Trophoblast cell (in vitro differentiated cells and primary cell): ENCODE results near the gene KRTAP1-1.

Source experiments
- DNase-seq, 2 donors: peaks; one replicate each; pipeline ENCODE4 v3.0.0-alpha.2; 2016
- H2AFZ ChIP-seq: 2 replicates; pipeline ENCODE4 v1.6.1; 2013; ENCODE audit warnings: low read length, moderate library complexity, mild to moderate bottlenecking; ENCODE audit not compliant: insufficient read depth, poor library complexity
- H2AK5ac ChIP-seq: 2 replicates; pipeline ENCODE4 v1.6.1; 2013; ENCODE audit warnings: mild to moderate bottlenecking, low read length
- H2BK120ac ChIP-seq: 2 replicates; pipeline ENCODE4 v1.6.1; 2013; ENCODE audit warnings: low read length, mild to moderate bottlenecking, moderate library complexity; ENCODE audit not compliant: insufficient read depth, poor library complexity
- H2BK12ac ChIP-seq: 2 replicates; pipeline ENCODE4 v1.6.1; 2013; ENCODE audit warnings: mild to moderate bottlenecking, low read length, moderate library complexity
- H2BK5ac ChIP-seq: 2 replicates; pipeline ENCODE4 v1.6.1; 2013; ENCODE audit warnings: low read length, low read depth, moderate library complexity, mild to moderate bottlenecking; ENCODE audit not compliant: poor library complexity
- H3K14ac ChIP-seq: 2 replicates; pipeline ENCODE4 v1.6.1; 2013; ENCODE audit warnings: mild to moderate bottlenecking, low read length
- H3K18ac ChIP-seq: 2 replicates; pipeline ENCODE4 v1.6.1; 2013; ENCODE audit warnings: mild to moderate bottlenecking, low read length
- H3K23ac ChIP-seq: 2 replicates; pipeline ENCODE4 v1.6.1; 2013; ENCODE audit warnings: low read length
- H3K27ac ChIP-seq: 2 replicates; pipeline ENCODE4 v1.5.1; 2013; ENCODE audit warnings: low read depth, mild to moderate bottlenecking, inconsistent platforms, low read length, moderate library complexity
- H3K27me3 ChIP-seq: 2 replicates; pipeline ENCODE4 v1.6.1; 2013; ENCODE audit warnings: inconsistent platforms, mild to moderate bottlenecking, low read length, moderate library complexity; ENCODE audit not compliant: insufficient read depth
- H3K36me3 ChIP-seq, 2 experiments: 1 replicate in 1 of 2; 2 replicates in 1 of 2; pipeline ENCODE4 v1.6.1; 2013; ENCODE audit warnings: low read length in 2 of 2, mild to moderate bottlenecking in 2 of 2, moderate library complexity in 1 of 2; ENCODE audit not compliant: insufficient read depth in 2 of 2, control insufficient read depth in 1 of 2
- H3K4ac ChIP-seq: 2 replicates; pipeline ENCODE4 v1.6.1; 2013; ENCODE audit warnings: low read depth, mild to moderate bottlenecking, low read length, moderate library complexity
- H3K4me1 ChIP-seq, 2 experiments: 1 replicate in 1 of 2; 2 replicates in 1 of 2; pipeline ENCODE4 v1.6.1; 2013; ENCODE audit warnings: low read length in 2 of 2, mild to moderate bottlenecking in 2 of 2, moderate library complexity in 1 of 2; ENCODE audit not compliant: insufficient read depth in 2 of 2, control insufficient read depth in 1 of 2
- H3K4me2 ChIP-seq: 2 replicates; pipeline ENCODE4 v1.6.1; 2013; ENCODE audit warnings: inconsistent platforms, mild to moderate bottlenecking, low read length, moderate library complexity
- H3K4me3 ChIP-seq: 2 replicates; pipeline ENCODE4 v1.5.1; 2013; ENCODE audit warnings: mild to moderate bottlenecking, low read depth, low read length, inconsistent platforms
- H3K79me1 ChIP-seq: one replicate; pipeline ENCODE4 v1.6.1; 2013; ENCODE audit warnings: low read length
- H3K79me2 ChIP-seq: 2 replicates; pipeline ENCODE4 v1.6.1; 2013; ENCODE audit warnings: low read length, mild to moderate bottlenecking; ENCODE audit not compliant: control insufficient read depth, insufficient read depth, poor library complexity
- H3K9ac ChIP-seq: 2 replicates; pipeline ENCODE4 v1.6.1; 2013; ENCODE audit warnings: mild to moderate bottlenecking, low read length
- H3K9me3 ChIP-seq: 2 replicates; pipeline ENCODE4 v1.6.1; 2013; ENCODE audit warnings: low read depth, mild to moderate bottlenecking, control low read depth, inconsistent platforms, low read length; ENCODE audit not compliant: insufficient read depth
- H4K12ac ChIP-seq: 2 replicates; pipeline ENCODE4 v1.6.1; 2013; ENCODE audit warnings: low read depth, mild to moderate bottlenecking, low read length, moderate library complexity
- H4K8ac ChIP-seq: 2 replicates; pipeline ENCODE4 v1.6.1; 2013; ENCODE audit warnings: low read depth, mild to moderate bottlenecking, low read length, moderate library complexity
- H4K91ac ChIP-seq: one replicate; pipeline ENCODE4 v1.6.1; 2013; ENCODE audit warnings: low read depth, mild to moderate bottlenecking, low read length, moderate library complexity
- WGBS: extraction: QIAGEN DNeasy Blood & Tissue Kit; methylation state at CpG from one replicate; pipeline ENCODE4 v1.1.7; 2013; ENCODE audit warnings: missing lambda C conversion rate; ENCODE audit not compliant: insufficient read length, insufficient coverage; ENCODE audit errors: extremely low coverage; 5-methylcytosine and 5-hydroxymethylcytosine counted together

KRTAP1-1 gene

DNA sequence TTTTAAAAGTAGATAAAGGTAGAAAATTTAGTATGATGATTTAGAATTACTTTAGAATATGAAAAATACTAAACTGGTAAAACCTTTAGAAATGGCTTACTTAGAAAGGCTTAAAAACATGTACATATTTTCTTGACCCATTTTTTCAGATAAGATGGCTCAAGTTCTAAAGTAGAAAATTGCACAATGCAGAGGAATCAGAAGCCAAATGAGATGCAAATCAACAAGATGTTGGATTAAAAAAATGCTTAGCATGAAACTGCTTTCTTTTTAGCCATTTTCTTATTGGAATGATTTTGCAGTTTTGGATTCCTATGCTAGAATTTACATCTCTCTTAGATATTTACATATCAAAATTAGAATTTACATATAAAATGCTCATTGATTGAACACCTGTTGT is 30.8 kb downstream of the KRTAP1-1 start:
- Histone ChIP-seq H3K79me2 (no peaks in the 10 kb centered on the region), H2BK5ac (no peak overlapping the region), H2BK120ac (no peak overlapping the region), H3K27me3 (no peaks in the 10 kb centered on the region), H2AFZ (no peak overlapping the region), H2BK12ac (no peak overlapping the region), H3K4me1 (peaks cover 4% of the 10 kb centered on the region in 2 experiments), H3K27ac (no peak overlapping the region), H3K9ac (no peak overlapping the region), H3K4me2 (no peak overlapping the region), H3K36me3 (no peaks in the 10 kb centered on the region), H3K18ac (no peak overlapping the region), H3K79me1 (peaks cover 2% of the 10 kb centered on the region), H4K8ac (no peak overlapping the region), H2AK5ac (no peak overlapping the region), H4K91ac (no peak overlapping the region), H3K23ac (no peak overlapping the region), H3K14ac (no peak overlapping the region), H3K9me3 (no peaks in the 10 kb centered on the region), H4K12ac (no peak overlapping the region), H3K4me3 (no peak overlapping the region), H3K4ac (no peak overlapping the region)
- no peak for DNase-seq

DNA sequence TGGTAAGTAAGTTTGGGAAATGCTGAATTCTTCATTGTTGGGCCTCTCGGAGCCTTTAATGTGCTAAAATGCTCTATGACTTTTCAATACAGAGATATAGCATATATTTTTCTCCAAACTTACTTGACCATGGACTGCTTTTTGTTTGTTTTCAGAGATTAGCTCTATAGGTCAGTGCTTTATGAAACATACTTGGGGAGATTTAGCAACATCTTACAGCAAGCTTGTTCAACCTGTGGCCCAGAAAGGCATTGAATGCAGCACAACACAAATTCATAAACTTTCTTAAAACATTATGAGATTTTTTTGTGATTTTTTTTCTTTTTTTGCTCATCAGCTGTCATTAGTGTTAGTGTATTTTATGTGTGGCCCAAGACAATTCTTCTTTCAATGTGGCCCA is 31.3 kb downstream of the KRTAP1-1 start:
- H2AFZ ChIP-seq, result no peak overlapping the region
- H3K27ac ChIP-seq, result no peak overlapping the region
- no peak overlapping the region for H2BK5ac ChIP-seq
- no peak overlapping the region for H3K4me3 ChIP-seq
- peaks cover 4% of the 10 kb centered on the region in 2 experiments for H3K4me1 ChIP-seq
- H3K4ac ChIP-seq, result no peak overlapping the region
- no CpG with 5 or more reads among the region's 1 CpG for WGBS
- peaks cover 2% of the 10 kb centered on the region for H3K79me1 ChIP-seq
- no peak overlapping the region for H2BK120ac ChIP-seq
- no peak overlapping the region for H4K12ac ChIP-seq
- H3K27me3 ChIP-seq, result no peaks in the 10 kb centered on the region
- no peaks in the 10 kb centered on the region for H3K9me3 ChIP-seq
- H4K91ac ChIP-seq, result no peak overlapping the region
- no peak overlapping the region for H2AK5ac ChIP-seq
- DNase-seq, result no peak
- no peaks in the 10 kb centered on the region for H3K36me3 ChIP-seq
- H3K18ac ChIP-seq, result no peak overlapping the region
- no peak overlapping the region for H3K9ac ChIP-seq
- H3K23ac ChIP-seq, result no peak overlapping the region
- H4K8ac ChIP-seq, result no peak overlapping the region
- no peak overlapping the region for H3K4me2 ChIP-seq
- no peak overlapping the region for H3K14ac ChIP-seq
- H3K79me2 ChIP-seq, result no peaks in the 10 kb centered on the region
- no peak overlapping the region for H2BK12ac ChIP-seq

DNA sequence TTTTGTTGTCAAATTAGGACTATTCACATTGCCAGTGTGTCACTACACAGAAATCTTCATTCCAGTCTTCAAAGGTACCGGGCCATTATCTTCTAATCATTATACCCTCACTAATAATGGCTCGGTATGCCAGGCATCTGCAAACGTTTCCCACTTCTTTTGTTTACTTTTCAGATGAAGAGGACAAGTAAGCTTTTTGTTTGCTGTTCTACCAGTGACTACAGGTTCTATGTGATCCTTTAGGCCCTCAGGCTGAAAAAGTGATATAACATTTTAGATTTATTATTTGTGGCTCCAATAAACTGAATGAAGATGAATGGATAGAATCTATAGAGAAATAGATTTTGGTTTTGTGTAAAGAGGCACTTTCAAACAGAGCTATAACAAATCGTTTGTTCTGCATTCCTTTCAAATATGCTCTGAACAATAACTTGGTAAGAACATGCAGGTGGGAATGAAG is 31.9 kb downstream of the KRTAP1-1 start:
- Histone ChIP-seq H3K4me2 (no peak overlapping the region), H2BK5ac (no peak overlapping the region), H3K18ac (no peak overlapping the region), H3K27ac (no peak overlapping the region), H3K9me3 (no peaks in the 10 kb centered on the region), H3K9ac (no peak overlapping the region), H2AK5ac (no peak overlapping the region), H2BK12ac (no peak overlapping the region), H3K14ac (no peak overlapping the region), H2AFZ (no peak overlapping the region), H4K91ac (no peak overlapping the region), H3K4me3 (no peak overlapping the region), H4K12ac (no peak overlapping the region), H3K27me3 (no peaks in the 10 kb centered on the region), H2BK120ac (no peak overlapping the region), H3K4me1 (peaks cover 4% of the 10 kb centered on the region in 2 experiments), H3K79me1 (peaks cover 2% of the 10 kb centered on the region), H3K23ac (no peak overlapping the region), H3K36me3 (no peaks in the 10 kb centered on the region), H4K8ac (no peak overlapping the region), H3K4ac (no peak overlapping the region), H3K79me2 (no peaks in the 10 kb centered on the region)
- DNase-seq, result peak in 1 of 2 donors; percentile 40
- no CpG with 5 or more reads among the region's 4 CpGs for WGBS

DNA sequence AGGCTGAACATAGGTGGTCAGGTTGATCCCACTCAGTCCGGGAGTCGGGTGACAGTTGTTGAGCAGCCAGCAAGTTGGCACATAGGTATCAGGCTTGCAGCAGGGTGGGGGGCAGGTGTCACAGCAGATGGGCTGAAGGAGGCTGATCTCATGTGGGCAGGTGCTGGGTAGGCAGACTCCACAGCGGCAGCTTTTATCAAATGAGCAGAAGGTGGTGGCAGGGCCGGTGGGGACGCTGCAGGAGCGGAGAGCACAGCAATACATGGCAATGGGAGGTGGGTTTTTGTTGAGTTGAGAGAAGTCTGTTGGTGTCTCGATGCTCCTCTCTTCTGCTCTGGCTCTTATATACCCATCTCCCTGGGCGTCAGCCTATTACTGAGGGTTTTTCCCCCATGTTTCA is 32.4 kb downstream of the KRTAP1-1 start, which contains the start of gene KRTAP3-1:
Gene KRTAP3-1, minus strand, starts transcription at position 318 of the 400 bp plus-strand sequence. Its CDS starts 54 bp downstream, at position 264.
- no peak within 1 kb of the TSS for H3K4ac ChIP-seq
- H3K4me1 ChIP-seq, result peaks cover 4% of the 10 kb centered on the region in 2 experiments
- no CpG with 5 or more reads among the region's 8 CpGs for WGBS

More for the DNA sequence above, 32.4 kb downstream of the KRTAP1-1 start, which contains the start of gene KRTAP3-1:
- no peak within 1 kb of the TSS for H3K27ac ChIP-seq
- no peak for DNase-seq
- H2BK5ac ChIP-seq, result no peak within 1 kb of the TSS
- H4K91ac ChIP-seq, result no peak within 1 kb of the TSS
- no peak within 1 kb of the TSS for H2BK120ac ChIP-seq
- no peak within 1 kb of the TSS for H3K9ac ChIP-seq
- no peak within 1 kb of the TSS for H4K12ac ChIP-seq
- peaks cover 2% of the 10 kb centered on the region for H3K79me1 ChIP-seq
- no peak within 1 kb of the TSS for H2BK12ac ChIP-seq
- H4K8ac ChIP-seq, result no peak within 1 kb of the TSS
- H2AK5ac ChIP-seq, result no peak within 1 kb of the TSS
- H3K23ac ChIP-seq, result no peak within 1 kb of the TSS
- no peaks in the 10 kb centered on the region for H3K36me3 ChIP-seq
- no peak within 1 kb of the TSS for H3K4me2 ChIP-seq
- no peak within 1 kb of the TSS for H3K4me3 ChIP-seq
- H3K27me3 ChIP-seq, result no peaks in the 10 kb centered on the region
- peak within 1 kb of the TSS; percentile 13 for H3K14ac ChIP-seq
- no peaks in the 10 kb centered on the region for H3K9me3 ChIP-seq
- no peak within 1 kb of the TSS for H2AFZ ChIP-seq
- H3K18ac ChIP-seq, result no peak within 1 kb of the TSS
- no peaks in the 10 kb centered on the region for H3K79me2 ChIP-seq
